GM21447 (cell line): ENCODE data around the gene GATA2.

ENCODE experiments used
- ATAC-seq: cut with Tn5 transposase; IDR thresholded peaks from one replicate; pipeline ENCODE4 v1.9.1; 2021; ENCODE audit not compliant: unreplicated experiment

Gene GATA2

GRCh38 chr3:128476659-128477058, 16.3 kb downstream of the GATA2 start:
- ATAC-seq, result no peak

GRCh38 chr3:128475355-128475754, 17.6 kb downstream of the GATA2 start:
- ATAC-seq, result no peak

DNA sequence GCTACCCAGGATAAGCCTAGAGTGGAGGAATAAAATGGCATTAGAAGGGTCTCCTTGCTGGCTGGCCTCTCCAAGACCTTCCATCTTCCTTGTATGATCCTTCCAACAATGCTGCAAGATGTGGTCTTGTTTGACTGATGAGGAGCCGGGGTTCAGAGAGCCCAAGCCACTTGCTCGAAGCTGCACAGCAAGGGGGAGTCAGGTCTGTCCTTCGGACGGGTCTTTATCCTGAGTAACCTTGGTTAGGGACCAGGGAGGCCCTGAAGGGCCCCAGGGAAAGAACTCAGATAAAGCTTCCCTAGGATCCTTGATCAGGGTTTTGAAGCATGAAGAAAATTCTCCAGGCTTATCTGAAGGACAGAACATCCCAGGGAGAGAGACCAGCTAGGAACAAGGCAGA, 19.3 kb downstream of the GATA2 start:
- no peak for ATAC-seq

DNA sequence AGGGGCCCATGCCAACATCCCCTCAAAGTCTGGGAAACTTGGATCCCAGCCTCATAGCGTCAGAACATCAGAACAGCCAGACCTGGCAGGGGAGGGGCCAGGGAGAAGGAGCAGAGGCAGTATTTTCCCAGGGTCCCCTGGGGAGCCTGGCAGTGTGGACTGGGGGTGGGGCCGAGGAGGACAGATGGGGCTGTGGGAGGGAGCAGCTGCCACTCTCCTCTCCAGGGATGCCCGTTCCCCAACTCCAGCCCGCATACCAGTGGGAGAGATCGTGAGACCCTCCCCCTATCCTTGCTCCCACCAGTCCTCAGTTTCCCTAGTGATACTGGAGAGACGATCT, 19.9 kb downstream of the GATA2 start:
- no peak for ATAC-seq

DNA sequence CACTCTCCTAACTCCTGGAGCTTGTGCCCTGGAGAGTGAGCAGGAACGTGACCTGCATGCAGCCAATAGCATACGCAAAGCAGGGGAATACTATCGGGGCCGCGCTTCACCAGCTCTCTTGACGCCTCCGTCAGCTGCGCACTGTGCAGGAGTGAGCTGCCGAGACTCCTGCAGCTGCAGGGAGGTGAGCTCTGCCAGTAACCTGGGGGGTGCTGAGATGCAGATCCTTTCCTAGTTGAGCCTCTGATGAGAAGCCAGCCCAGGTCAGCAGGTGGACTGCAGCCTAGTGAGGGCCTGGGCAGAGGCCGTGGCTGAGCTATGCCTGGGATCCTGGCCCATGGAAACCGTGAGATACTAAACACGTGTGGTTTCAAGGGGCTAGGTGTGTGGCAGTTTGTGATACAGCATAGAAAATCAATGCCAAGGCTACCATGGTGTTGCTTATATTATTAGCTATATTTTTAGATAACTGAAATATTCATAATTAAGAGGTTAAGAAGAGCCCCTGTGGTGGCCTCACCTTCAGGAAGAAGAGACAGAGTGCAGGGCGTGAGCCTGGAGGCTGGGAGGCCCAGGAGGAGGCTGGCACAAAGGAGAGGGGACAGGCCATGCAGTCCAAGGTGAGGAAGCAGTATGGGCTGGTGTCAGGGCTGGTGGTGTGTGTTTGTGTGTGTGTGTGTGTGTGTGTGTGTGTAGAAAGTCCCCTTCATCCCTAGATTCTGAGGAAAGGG, 20.4 kb downstream of the GATA2 start:
- no peak for ATAC-seq

- no peak for ATAC-seq
Observed at GRCh38 chr3:128471720-128472119, 21.3 kb downstream of the GATA2 start.

GRCh38 chr3:128471110-128471509, 21.9 kb downstream of the GATA2 start:
- no peak for ATAC-seq

- ATAC-seq, result no peak
Observed at GRCh38 chr3:128470134-128470899, 22.7 kb downstream of the GATA2 start.

DNA sequence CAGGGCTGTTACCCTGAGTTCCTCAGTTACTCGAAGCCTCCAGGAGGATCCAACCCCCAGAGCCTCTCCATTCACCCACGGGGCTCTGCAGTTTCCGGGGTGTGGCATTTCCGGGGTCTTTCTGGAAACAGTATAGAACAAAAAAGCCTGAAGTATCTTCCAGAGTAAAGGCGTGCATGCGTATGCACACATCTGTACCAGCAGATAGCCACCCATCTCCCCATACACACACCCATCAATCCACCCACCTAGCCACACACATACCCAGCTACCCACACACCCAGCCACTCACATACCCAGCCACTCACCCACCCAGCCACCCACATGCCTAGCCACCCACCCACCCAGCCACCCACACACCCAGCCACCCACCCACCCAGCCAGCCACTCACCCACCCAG, 23.4 kb downstream of the GATA2 start:
- ATAC-seq, result no peak

DNA sequence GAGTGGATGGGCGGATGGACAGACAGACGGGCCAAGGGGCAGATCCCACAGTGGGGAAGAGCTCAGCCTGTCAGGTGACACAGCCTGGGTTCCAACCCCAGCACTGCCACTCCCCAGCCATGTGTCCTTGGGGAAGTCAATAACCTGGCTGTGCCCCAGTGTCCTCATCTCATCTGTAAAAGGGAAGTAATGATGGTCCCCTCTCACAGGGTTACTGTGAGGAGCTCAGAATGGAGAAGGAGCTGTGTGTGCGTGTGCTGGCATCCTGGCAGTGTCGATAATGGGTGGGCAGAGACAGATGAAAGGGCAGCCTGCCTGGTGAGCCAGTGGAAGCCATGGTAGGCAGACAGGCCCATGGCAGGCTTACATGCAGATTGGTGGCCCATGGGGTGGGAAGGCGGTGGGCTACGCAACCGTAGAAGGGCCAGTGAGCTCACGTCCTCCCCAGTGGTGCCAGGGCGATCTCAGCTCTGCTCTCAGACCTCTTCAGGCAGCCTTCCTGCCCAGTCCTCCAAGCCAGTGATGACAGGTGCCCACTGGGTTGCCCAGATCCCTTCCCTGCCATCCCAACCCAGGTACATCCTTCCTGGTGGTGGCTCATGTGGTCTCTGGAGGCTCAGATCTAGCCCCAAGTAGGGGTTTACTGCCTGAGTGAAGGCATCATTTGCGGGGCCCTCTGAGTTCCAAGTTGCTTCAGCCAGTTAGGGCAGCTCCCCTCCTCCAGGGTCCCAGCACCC, 24.0 kb downstream of the GATA2 start:
- ATAC-seq, result no peak

GRCh38 chr3:128468285-128468790, 24.7 kb downstream of the GATA2 start:
- no peak for ATAC-seq

DNA sequence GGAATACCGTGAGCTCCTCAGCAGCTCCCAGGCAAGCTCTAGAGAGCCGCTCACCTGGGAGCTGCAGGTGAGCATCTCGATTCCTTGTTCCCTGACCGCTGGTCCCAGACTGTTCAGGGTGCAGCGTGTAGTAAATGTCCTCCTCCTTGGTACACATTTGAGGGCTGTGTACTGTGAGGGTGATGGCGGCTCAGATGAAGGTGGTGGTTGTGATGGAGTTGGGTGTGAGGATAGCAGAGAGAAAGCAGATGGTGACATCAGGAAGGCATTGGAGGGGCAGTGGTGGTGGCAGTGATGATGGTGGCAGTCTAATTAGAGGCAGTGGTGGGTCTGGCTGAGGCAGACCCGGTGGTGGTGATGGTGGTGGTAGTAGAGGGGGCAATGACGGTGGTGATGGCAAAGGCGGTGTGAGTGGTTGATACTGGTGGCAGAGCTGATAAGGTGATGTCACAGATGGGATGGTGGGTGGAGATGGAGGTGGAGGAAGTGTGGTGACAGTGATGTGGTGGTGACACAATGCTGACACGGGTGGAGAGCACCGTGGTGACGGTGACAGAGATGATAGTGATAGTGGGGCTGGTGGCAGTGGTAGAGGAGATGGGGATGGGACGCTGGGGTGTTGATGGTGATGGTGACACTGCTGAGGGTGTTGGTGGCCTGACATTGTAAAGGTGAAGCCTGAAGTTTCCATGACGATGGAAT, 26.0 kb downstream of the GATA2 start, which contains the start of gene DNAJB8:
TSS of gene DNAJB8 (minus strand) at position 51 of the 702 bp plus-strand sequence. CDS start 3,645 bp downstream, outside the sequence.
- no peak for ATAC-seq

- ATAC-seq, result no peak
Observed at GRCh38 chr3:128464702-128465101, 28.3 kb downstream of the GATA2 start.

- no peak for ATAC-seq
Observed at GRCh38 chr3:128464188-128464587, 28.8 kb downstream of the GATA2 start.

GRCh38 chr3:128463771-128464170, 29.2 kb downstream of the GATA2 start:
- no peak for ATAC-seq

DNA sequence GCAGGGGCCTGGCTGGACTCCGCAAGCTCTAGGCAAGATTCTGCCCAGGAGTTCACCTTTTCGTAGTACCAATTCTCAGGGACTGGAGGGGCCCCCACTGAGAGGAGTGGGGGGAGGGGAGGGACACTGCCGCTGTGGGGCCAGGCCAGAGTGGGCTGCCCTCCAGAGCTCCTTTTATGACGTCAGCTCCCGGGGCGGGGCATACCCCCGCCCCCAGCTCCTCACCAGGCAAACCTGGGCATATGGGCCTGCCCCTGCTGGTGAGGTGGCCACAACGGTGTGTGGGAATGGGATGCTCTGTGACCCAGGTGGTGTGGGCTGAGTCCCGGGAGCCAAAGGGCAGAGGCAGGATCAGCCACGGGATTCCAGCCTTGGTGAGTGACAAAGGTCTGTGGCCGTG, 29.6 kb downstream of the GATA2 start:
- no peak for ATAC-seq

DNA sequence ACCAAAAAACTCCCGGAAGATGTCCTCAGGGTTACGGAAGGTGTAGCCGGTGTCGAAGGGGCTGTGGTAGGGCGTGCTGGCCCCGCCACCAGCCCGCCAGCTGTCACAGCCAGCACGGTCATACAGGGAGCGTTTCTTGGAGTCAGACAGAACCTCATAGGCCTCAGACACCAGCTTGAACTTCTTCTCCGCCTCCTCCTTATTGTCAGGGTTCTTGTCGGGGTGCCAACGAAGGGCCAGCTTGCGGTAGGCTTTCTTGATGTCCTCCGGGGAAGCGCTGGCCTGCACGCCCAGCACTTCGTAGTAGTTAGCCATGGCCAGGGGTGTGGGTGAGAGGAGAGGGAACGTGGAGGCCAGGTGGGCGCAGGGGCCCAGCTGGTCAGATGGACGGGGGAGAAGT, 30.1 kb downstream of the GATA2 start:
- no peak for ATAC-seq

DNA sequence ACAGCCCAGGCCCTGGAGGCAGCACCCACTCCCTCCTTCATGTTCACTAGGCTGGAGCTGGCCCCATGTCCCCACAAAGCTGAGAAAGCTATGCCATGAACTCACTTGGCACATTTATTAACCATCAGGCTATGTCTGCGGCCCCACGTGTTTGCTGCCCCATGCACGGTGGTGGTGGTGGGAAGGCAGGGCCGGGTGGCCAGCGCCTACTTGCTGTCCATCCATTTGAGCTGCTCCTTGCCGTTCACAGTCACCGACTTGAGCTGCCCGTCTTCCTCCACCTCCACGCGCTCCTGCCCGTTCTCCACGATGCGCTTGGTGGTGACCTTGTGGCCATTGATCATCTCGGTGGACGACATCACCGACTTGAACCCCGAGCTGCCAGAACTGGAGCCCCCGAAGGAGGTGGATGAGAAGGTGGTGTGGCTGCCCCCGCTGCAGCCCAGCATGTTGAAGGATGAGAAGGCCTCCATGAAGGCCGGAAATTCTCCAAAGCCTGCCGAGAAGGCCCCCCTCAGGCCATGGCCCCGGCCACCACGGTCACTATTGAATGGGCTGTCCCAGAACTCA, 30.6 kb downstream of the GATA2 start:
- ATAC-seq, result no peak

DNA sequence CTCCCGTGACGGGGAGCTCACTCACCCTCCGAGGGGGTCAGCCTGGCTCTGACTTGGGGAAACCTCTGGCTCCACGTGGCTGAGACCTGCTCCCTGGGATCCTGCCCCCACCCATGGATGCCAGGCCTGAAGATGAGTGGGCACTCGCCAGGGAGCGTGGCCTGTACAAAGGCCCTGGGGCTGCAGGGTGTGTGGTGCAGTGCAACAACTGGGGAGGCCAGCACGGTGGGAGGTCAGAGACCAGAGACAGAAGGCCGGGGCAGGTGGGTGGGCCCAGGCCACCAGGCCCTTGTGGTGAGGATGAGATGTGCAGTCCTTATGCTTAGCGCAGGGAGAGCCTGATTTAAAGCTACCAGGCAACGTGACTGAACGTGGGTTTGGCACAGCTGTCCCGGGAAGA, 31.3 kb downstream of the GATA2 start:
- no peak for ATAC-seq

DNA sequence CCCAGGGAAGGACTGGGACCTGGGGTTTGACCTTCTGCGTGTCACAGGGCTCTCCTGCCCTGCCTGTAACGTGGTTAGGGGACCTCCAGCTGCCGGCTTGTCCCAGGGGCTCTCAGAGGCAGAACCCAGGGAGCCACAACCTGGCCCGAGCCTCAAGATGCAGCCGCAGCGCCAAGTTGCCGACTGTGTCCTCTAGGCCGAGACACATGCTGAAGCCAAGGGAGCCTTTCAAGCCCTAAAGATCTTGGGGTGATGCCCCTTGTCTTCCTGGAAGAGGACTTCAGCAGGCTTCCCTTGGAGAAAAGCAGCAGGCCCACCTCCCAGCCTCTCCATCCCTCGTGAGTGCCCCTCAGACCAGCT, 33.6 kb downstream of the GATA2 start:
- ATAC-seq, result no peak
